VCaP (cell line): ENCODE data around the gene KDM4B.
A peak's percentile ranks its signal among the peaks of the same experiment; 100 is the strongest.

Experiments
- H3K27ac ChIP-seq: fragments of 450-650 bp; 2 replicates; pipeline ENCODE4 v1.5.1; 2017
- TF ChIP-seq, protein P1 (sequence below): fragments of 450-650 bp; conservative IDR thresholded peaks from 2 replicates; pipeline ENCODE4 v1.5.1; 2017; ENCODE audit warnings: mild to moderate bottlenecking, moderate library complexity

KDM4B gene

DNA sequence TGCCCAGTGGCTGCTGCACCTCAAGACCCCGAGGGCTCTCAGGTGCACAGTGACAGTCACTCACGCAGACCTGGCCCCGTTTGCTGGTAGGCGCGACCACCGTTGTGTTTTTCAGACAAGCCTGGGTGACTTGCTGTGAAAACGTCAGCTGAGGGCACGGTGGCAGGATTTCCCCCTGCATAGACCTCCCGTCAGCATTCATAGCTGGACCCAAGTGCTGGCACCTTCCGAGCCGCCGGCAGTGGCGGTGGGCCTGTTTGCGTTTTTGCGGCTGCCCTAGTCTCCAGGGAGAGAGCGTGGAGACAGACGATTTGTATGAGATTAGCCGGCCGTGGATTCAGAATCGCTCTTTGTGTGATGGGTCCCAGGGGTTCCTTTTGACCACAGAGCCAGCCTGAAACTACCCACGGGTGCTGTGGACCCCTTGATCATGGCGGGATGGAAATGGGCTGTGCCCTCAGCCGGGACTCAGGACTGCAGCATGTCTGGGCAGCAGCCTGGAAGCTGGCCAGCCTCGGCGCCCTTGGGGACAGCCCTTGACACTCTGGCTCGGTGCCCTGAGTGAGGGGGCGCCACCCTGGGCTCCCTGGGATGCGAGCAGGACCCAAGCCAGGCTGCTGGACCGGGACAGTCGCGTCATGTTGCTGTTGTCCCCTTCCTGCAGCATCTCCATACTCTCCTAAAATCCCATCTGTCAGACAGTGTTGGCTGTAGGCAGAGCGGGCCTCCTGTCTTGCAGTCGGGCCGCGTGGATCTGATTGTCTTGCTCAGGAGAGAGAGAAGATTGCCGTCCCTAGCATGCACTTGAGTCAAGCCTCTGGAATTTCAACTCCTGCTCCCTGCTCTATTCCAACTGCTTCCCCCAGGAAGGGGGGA lies 8.6 kb downstream of the KDM4B start:
- TF ChIP-seq, protein P1, sequence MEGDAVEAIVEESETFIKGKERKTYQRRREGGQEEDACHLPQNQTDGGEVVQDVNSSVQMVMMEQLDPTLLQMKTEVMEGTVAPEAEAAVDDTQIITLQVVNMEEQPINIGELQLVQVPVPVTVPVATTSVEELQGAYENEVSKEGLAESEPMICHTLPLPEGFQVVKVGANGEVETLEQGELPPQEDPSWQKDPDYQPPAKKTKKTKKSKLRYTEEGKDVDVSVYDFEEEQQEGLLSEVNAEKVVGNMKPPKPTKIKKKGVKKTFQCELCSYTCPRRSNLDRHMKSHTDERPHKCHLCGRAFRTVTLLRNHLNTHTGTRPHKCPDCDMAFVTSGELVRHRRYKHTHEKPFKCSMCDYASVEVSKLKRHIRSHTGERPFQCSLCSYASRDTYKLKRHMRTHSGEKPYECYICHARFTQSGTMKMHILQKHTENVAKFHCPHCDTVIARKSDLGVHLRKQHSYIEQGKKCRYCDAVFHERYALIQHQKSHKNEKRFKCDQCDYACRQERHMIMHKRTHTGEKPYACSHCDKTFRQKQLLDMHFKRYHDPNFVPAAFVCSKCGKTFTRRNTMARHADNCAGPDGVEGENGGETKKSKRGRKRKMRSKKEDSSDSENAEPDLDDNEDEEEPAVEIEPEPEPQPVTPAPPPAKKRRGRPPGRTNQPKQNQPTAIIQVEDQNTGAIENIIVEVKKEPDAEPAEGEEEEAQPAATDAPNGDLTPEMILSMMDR = no peak
- peak overlapping the region; percentile 81 for H3K27ac ChIP-seq

GRCh38 chr19:4979211-4979807 lies 10.4 kb downstream of the KDM4B start:
- no peak overlapping the region for H3K27ac ChIP-seq
- TF ChIP-seq, protein P1 = no peak

- TF ChIP-seq, protein P1 = no peak
Measured at GRCh38 chr19:4980067-4980466, 11.2 kb downstream of the KDM4B start.

GRCh38 chr19:4980838-4981680 lies 12.1 kb downstream of the KDM4B start:
- TF ChIP-seq, protein P1 = no peak
- H3K27ac ChIP-seq = peak overlapping the region; percentile 34; the same call in 1 of the 2 replicates

More at GRCh38 chr19:4980067-4980466, 11.2 kb downstream of the KDM4B start:
- no peak overlapping the region for H3K27ac ChIP-seq

DNA sequence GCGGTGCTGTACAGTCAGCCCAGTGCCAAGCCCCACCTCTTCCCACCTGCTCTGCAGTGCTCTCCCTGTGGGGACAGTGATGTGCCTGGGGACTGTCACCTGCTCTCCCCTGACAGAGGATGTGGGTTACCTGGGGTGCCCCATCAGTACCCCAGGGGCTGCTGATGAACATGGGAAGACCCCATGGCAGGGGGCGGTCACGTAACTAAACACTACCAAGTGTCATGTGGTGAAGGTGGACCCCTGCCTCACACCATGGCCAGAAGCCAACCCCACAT lies 12.7 kb downstream of the KDM4B start:
- peak overlapping the region; percentile 34; the same call in 1 of the 2 replicates for H3K27ac ChIP-seq
- TF ChIP-seq, protein P1 = no peak

- TF ChIP-seq, protein P1 = no peak
- peak overlapping the region; percentile 91 for H3K27ac ChIP-seq
Measured at GRCh38 chr19:4983346-4984105, 14.6 kb downstream of the KDM4B start.
